HG02642 (cell line): ENCODE data around the gene PRTG.
"Not testable (repeated sequence)": the region's sequence is repeated elsewhere in the genome, so short reads cannot be mapped to it uniquely, and the experiment has no call there.

Source experiments
- ATAC-seq: cut with Tn5 transposase; IDR thresholded peaks from one replicate; pipeline ENCODE4 v1.9.1; 2021; ENCODE audit warnings: mild to moderate bottlenecking; ENCODE audit not compliant: unreplicated experiment, poor library complexity

Gene PRTG

DNA sequence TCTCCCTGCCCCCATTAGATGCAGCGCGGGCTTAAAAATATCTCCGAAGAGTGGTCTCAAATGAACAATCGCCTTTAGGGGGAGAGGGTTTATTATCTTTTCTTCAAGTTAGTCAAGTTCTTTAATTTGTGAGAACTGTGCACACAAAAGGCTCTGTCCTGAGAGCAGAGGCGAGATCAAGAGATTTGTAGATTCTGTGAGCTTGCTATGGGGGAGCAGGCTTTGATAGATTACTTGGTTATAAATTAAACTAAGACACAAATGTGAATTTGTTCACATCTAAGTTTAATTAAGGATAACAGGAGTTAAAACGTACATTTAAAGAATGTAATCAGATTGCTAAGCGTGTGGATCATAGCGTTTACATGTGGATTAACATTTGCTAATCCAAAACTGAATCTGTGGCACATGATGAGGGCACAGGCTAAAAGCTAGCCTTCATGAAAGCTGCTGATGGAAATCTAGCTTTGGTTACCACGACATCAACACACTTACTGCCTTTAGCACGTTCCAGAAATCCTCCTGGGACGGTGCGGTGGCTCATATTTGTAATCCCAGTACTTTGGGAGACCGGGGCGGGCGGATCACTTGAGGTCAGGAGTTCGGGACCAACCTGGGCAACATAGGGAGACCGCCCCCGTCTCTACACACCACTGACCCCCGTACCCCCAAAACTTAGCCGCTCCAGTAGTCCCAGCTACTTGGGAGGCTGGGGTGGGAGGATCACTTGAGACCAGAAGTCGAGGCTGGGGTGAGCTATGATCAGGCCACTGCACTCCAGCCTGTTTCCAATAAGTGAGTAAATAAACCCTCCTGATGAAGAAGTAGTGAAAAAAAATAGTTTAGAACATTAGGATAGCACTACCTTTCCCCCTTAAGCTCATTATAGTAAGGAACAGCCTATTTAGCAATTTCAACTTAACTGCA lies 1.0 kb upstream of the PRTG start:
- ATAC-seq: no peak

DNA sequence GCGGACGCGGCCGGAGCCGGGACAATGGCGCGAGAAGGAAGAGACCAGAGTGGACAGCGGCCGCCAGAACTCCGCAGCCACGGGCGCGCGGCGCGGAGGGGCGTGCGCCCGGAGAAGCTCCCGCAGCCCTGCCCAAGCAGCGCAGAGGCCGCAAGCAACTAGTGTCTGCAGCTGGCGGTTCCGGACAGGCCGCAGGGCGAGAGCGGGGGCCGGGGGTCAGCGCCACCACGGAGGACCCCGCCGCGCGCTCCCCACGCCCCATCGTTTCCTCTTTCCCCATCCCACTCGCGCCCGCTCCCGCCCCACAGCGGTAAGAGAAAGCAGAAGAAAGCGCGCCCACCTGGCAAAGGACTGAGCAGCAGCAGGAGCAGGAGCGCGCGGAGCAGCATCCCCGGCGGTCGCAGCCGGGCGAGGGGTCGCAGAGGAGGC lies 440 bp downstream of the PRTG start:
- ATAC-seq: no peak

DNA sequence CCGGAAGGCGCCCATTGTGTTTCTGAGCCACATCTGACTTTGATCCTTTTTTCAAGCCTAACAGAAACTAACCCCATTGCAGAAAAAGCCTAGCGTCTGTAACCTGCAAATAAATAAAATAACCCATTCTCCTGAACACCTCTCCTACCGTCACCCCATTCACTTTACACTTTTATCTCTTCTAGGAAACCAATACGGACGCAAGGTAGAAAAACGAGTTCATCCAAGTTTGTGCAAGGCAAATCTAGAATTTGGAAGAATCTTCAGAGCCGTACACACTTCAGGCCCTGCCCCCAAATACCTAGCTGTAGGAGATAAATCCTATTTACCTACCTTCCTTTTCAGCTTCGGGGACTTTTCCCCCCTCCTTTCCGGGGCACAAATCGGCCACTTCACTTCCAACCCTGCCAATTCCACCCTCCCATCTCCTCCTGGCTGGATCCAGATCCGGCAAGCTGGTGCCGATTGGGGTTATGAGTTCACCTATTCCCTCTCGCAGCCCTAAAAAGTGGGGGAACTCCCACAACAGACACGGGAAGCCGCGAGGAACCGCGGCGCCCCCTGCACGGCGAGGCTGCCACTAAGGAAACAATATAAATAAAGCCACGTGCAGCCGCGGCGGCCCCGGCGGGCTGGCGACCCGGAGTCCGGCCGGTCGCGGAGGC lies 987 bp downstream of the PRTG start:
- ATAC-seq: no peak

DNA sequence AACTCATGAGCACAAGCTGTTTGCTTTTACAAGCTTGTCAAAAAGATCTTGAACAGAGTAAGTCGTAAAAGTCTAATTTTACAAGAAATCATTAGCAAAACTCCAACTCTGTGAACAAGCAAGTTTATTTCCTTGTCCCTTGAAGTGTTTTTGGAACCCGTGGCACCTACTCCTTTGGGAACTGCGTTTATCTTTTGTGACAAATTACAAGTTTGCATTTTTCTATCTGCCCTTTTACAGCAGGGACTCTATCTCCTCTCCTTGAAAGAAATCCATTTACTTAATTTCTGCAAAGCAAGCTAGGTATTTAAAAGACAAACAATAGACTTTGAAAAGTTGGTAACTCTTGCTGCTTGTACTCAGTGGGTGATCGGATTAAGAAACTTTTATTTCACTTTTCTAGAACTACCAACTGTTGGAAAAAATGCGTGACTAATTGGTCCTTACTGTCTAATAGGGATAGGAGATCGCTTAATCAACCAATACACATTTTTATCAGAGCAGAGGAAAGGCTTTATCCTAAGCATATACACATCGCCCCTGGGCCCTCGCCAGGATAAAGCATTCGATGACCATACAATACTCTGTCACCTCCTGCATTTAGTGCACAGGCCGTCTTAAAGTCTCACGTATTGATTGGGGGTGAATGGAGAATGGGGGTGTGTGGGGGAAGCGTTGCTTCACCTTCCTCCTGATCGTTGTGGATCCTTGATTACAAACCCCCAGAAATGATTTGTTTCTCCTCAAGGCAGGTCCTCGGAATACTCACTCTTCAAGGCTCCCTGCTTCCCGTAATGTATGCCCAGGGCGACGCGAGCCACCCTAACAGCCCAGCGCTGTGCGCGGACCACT lies 1.7 kb downstream of the PRTG start:
- no peak for ATAC-seq

DNA sequence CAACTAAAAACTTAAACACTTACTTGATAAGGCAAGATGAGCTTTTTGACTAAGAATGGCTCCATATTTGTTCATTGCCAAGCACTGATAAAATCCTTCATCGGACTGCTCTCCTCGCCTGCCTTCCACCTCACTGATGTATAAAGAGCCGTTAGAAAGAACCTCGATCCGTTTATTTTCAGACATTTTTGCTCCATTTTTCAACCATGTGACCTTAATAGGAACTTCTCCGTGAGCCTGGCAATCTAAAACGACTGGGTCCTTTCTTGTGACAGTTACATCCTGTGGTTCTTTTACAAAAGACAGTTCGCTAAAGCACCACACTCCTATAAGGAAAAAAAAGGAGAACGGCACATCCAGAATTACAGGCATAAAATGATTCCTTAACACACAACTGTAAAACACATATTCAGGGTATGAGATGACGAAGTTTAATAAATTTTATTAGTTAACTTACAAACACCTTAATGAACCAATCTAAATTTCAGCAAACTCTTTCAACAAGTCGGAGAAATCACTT lies 2.5 kb downstream of the PRTG start:
- no peak for ATAC-seq

DNA sequence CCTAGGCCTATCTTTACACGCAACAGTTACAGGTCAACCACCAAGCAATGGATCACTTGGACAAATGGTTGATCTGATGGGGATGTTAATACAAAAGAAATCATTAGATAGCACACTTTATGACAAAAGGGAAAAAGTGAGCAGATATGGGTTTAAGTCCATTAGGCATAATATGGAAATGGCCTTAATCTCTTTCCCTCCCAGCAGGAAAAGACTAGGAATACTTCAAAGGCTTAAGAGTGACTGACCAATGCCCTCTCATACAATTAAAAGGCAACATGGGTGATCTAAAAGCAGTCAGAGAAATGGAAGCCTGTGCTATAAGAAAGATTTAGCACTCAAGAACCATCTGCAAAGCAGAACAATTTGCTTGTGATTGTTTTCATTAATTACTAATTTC lies 3.3 kb downstream of the PRTG start:
- ATAC-seq: no peak

DNA sequence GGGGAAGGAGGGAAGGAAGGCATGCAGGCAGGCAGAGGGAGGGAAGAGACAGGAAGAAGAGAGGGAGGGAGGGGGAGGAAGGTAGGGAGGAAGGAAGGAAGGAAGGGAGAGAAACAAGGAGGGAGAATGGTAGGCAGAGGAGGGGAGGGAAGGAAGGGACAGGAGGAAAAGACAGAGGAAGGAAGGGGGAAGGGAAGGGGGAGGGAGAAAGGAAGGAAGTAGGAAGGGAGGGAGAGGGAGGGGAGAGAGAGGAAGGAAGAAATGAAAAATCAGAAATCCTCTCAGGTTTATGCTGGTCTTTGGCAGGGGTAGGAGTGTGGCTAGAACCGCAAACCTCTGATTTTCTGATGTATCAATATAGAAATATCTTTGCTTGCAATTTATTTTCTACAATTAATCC lies 4.2 kb downstream of the PRTG start:
- ATAC-seq: no peak

DNA sequence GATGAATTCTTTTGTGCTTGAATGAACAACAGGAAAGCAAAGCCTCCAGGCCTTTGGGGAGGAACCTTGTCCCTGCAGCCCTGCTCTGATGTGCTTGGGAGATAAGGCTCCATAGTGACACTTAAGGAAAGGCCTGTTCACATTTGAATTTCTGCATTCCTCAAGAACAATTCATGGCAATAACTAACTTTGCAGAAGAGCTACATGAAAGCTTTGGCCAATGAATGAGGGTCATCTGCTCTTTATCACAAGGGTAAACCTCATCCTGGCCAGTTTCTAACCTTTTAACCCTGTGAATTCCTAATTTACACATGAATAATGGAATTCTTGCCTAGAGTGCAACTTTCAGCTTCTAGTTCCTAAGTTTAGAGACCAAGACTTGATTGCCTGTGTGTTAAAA lies 5.6 kb downstream of the PRTG start:
- no peak for ATAC-seq

DNA sequence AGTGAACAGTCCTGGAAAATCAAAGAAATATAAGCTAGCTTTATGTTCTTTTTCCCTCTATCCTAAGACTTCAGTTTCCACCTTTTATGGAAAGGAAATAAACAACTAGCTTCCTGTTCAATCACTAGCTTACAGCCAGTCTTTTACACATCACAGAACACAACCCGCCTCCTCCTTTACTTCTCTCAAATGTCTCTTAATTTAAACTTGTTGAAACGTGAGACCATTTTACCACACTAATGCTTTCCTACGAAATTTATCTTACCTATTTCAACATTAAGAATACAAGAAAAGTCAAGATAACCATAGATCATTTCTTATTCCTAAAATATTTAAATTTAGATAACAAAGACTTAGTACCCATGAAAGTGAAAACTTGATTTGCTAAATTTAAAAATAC lies 6.2 kb downstream of the PRTG start:
- no peak for ATAC-seq

DNA sequence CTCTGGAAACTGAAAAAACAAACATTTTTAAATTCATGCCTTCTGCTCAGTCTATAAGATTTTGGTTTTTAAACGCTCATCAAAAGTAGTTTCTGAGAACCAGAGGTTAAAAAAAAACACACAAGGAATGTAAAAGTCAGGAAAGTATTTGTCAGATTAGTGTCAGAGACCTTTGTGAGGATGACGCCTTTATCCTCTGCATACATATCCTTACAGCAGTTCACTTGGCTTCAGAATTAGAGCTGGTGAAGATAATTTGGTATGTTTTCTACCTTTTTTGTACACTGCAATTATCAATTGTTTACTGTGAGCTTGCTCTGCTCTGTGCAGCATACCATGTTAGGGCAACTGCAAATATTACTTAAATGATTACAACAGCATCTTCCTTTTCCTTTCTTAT lies 8.3 kb downstream of the PRTG start:
- ATAC-seq: no peak

DNA sequence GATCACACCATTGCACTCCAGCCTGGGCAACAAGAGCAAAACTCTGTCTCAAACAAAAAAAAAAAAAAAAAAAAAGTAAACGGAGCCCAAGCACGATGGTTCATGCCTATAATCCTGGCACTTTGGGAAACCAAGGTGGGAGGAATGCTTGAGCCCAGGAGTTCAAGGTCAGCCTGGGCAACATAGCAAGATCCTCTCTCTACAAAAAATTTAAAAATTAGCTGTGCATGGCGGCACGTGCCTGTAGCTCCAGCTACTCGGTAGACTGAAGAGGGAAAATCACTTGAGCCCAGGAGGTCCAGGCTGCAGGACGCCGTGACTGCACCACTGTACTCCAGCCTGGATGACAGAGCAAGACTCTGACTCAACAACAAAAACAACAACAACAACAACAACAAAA lies 9.5 kb downstream of the PRTG start:
- ATAC-seq: not testable (repeated sequence)

DNA sequence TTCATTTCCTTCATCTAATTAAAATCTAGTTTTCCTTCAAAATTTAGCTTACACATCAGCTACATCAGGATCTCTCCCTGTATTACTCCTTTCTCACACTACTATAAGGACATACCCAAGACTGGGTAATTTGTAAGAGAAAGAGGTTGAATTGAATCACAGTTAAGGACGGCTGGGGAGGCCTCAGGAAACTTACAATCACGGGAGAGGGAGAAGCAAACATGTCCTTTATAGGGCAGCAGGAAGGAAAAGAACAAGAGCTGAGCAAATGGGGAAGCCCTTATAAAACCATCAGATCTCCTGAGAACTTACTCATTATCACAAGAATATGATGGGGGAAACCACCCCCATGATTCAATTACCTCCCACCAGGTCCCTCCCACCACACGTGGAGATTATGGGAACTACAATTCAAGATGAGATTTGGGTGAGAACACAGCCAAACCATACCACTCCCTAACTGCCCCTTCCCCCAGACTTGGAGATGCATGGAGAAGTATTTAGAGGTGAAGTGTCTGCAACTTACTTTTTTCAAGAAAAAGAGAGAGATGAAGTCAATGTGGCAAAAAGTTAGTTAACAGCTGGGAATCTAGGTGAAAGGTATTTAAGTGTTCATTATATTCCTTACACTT lies 21.3 kb downstream of the PRTG start:
- no peak for ATAC-seq

DNA sequence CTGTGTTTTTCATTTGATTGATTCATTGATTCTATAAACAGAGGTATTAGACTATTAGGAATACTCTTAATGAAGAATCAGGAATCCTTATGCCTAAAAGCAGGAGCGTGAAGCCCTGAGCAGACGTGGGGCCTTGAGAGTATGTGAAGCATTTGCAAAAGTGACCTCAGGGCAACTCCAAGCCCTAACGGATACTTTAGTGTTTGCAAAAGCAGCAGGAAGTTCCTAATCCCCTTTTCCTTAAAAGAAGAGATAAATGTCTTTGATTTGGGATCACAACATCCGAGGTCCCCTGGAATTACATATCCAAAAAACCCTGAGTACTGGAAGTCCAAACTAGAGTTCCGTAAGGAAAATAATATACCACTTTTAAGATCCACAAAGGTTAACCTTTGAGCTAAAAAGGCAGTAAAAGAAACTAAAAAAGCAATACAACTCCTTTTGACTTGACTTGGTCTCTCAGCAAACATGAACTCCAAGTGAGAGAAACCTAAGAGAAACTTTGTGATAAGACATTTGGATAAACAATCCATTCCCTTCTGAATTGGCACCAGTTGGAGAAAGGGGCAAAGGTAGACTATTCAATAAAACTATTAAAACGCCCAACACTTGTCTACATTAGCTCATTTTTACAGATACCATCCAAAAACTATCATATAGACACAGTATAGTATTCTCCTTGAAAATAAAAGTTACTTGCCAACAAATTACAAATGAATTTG lies 27.4 kb downstream of the PRTG start:
- ATAC-seq: no peak

DNA sequence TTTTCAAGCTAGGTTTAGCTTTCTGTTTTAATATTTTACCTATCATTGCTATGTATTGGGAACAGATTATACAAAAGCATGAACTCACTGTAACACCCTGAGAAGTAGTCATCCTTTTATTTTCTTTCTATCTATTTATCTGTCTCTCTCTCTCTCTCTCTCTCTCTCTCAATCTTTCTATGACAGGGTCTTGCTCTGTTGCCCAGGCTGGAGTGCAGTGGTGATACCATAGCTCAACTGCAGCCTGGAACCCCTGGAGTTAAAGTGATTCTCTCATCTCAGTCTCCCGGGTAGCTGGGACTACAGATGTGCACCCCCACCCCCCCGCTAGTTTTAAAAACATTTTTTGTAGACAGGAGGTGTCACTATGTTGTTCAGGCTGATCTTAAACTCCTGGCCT lies 28.9 kb downstream of the PRTG start:
- ATAC-seq: no peak

DNA sequence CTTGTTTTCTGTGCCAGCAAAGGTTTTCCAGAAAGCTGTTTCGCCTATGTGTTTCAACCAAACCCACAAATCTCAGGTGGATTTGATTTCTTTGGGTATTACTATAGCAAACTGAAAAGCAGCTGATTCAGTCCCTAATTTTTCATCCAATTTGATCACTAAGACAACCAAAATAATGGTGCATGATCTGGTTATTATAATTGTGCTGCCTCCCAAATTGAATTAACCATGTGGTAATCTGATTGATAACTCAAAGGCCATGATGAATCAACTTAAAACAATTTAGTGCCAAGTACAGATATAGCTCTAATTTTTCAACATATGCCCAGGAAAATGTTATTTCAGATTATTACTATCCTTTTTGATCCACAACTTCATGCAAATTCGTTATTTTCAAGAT lies 30.6 kb downstream of the PRTG start:
- ATAC-seq: no peak

DNA sequence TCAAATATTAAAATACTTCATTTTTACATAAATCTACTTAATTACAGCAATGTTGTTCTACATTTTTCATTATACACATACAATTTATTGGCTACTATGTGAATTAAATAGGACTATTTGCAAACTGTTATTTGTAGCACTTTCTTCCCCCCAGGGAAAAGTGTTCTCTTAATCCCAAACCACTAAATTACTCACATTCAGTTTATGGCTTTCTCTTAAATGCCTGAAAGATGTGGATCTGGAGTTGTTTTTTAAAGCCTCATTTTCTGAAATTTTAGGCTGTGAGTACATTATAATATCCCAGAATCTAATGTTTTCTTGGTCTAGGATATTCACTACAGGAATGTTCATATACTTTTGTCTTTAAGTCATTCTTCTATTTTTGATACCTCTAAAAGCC lies 32.7 kb downstream of the PRTG start:
- ATAC-seq: no peak

DNA sequence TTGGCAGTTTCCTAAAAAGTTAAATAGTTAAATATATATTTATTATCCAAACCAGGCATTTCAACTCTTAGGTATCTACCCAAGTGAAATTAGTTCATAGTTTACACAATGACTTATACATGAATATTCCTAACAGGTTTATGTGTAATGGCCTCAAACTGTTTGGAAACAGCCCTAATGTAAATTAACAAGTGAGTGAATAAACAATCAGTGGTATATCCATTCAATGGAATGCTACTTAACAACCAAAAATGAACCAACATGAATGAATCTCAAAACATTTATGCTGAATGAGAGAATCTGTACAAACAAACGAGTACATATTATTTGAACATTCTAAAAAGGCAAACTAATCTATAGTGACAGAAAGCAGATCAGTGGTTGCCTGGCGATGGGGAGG lies 33.5 kb downstream of the PRTG start:
- ATAC-seq: no peak

DNA sequence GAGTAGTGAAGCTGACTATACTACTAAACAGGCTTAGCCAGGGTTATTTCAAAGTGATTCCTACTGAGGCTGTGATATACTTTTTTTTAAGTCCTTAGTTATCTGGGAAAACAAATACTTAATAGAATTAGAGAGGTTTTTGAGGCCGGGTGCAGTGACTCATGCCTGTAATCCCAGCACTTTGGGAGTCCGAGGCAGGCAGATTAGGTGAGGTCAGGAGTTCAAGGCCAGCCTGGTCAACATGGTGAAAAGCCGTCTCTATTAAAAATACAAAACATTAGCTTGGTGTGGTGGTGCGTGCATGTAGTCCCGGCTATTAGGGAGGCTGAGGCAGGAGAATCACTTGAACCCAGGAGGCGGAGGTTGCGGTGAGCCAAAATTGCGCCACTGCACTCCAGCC lies 34.2 kb downstream of the PRTG start:
- ATAC-seq: no peak

DNA sequence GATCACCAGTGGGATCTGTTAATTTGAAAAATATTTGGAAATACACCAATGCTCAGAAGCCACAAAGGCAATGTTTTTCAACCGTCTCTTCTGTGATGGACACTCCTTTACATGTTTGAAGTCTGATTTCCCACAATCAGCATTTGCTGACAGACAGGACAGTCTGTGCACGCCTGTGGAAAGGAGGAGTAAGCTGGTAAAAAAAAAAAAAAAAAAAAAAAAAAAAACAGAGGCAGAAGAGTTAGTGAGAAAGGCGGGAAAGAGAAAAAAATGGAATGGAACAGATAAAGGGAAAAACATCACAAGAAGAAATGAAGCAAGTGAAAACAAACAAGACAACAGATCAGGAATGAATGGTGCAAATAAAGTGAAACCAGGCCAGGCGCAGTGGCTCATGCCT lies 35.0 kb downstream of the PRTG start:
- no peak for ATAC-seq

DNA sequence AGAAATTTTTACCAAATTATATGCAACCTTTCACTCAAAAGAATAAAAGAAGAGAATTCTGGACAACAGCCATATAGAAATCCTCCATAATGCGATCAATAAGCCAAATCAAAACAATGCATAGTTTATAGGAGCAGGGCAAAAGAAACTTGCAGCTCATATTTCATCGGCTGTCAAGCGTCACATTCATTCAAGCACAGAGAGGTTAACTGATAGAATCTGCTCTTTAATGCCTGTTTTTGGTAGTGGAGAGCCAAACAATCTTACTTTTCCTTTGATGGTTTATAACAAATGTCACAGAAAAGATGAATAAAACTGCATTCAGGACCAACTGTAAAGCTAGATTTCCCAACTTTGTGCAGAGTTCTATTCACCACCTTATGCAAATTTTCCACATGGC lies 35.4 kb downstream of the PRTG start:
- ATAC-seq: no peak
